ENCODE data around the gene FTSJ3.

- TF ChIP-seq CTCF (IDR thresholded peaks at IDR 0.05), result no peak
- TF ChIP-seq POLR2A (IDR thresholded peaks at IDR 0.05), result no peak
These were observed 6.4 kb upstream of the FTSJ3 start for GRCh38 chr17:63833741-63834373.
